DMS79 treated with DMSO at 0.1 percent for 48 hours (cell line): Measurements from ENCODE around the gene TSEN34.

ENCODE experiments used
- DNase-seq: peaks from one replicate; lab custom pipeline; 2025; lab: John Stamatoyannopoulos, UW

The TSEN34 gene

DNA sequence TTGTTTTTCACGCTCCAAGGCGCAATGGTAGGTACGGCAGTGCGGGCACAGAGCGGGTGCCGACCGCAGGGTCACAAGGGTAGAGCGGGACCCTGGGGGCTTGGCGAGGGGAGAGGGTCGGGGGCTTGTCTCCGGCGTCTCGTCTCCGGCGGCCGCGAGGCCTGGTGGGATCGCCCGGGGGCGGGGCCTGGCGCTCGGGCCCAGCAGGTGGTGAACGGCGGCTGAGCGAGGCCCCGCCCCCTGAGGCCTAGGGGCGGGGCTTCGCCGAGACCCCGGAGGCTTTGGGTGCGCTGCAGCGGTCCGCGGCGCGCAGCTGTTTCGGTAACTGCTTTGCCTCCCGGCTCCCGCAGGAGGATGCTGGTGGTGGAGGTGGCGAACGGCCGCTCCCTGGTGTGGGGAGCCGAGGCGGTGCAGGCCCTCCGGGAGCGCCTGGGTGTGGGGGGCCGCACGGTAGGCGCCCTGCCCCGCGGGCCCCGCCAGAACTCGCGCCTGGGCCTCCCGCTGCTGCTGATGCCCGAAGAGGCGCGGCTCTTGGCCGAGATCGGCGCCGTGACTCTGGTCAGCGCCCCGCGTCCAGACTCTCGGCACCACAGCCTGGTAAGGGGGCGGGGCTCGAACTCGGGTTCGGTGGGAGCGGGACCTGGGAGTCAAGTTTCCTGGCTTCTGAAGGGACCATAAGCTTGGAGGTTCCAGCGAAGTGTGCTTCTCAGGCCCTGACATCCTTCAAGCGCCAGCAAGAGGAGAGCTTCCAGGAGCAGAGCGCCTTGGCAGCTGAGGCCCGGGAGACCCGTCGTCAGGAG is at the start of gene TSEN34:
Gene TSEN34 (plus strand): TSS at position 298 of the 800 bp plus-strand sequence. CDS start 57 bp downstream, at position 355.
- DNase-seq: peak; percentile 70

DNA sequence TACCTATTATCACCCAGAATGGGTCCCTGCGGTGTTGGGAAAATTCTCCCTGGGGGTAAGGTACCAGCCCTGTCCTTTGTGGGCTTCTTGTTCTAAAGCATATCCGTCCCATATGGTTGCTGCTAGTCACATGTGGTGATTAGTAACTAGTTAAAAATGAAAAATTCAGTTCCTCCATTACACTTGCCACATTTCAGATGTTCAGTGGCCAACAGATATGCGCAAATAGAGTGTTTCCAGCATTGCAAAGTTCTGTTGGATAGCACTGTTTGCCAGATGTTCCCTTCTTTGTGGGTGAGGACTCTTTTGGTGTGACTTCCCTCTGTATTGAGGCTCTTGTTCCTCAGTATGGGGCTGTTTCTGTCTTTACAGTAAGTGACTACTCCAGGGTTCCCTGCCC is 49.8 kb upstream of the TSEN34 start:
- no peak for DNase-seq

DNA sequence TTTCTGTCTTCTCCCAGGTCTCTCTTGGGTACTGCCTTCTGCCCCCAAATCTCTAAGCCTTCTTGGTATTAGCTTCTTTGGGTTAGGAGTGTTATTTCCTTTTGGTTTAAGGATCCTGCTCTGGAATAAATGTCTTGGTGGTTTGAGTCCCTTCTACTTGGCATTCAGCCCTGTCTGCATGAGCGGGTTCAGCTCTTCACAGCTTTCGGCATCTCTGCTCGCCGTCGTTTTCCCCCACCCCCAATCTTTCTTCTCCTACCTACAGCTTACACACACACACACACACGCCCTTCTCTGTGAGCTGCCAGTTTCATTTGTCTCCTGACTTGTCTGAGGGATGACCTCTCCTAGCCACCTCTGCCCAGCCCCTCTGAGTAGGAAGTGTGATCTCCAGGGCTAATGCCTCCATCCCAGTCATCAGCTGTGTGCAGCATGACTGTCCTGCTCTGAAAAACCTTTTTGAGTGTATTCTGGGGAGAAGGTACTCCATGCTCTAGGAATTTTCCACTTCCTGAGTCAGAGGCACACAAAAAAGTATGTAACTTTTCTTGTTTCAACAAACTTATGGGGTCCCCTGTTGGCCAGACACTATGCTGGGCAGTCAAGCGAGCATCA is 48.8 kb upstream of the TSEN34 start:
- DNase-seq: no peak

DNA sequence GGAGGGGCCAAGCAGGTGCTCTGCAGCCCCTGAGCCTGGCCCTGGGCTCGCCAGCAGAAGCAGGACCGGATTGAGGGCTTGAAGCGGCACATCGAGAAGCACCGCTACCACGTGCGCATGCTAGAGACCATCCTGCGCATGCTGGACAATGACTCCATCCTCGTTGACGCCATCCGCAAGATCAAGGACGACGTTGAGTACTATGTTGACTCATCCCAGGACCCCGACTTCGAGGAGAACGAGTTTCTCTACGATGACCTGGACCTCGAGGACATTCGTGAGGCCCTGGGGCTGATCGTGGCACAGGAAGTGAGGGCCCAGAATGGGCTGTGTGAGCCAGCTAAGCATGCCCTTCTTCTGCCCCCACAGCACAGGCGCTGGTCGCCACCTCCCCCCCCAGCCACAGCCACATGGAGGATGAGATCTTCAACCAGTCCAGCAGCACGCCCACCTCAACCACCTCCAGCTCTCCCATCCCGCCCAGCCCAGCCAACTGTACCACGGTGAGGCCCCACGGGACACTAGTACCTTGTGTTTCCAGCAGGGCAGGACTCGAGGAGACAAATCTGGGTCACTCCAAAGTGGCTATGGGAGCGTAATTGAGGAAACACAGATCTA is 45.5 kb upstream of the TSEN34 start:
- no peak for DNase-seq

DNA sequence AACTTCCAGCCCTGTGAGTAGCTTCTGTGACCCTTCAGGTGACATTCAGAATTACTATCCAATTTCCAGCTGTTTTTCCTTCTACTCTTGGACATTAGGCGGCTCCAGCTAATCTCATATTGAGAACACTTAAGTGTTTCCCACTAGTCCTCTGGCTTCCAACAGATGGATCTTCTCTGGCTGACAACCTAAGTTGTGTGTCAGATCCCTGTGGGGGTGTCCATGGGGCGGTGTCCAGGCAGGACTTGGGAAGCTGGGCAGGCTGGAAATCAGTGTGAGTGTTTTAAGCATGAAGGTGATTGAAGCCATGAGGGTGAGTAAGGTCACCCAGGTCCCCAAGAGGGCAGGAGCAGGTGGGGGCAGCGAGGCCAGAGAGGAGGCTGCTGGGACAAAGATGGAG is 43.4 kb upstream of the TSEN34 start:
- DNase-seq: no peak

DNA sequence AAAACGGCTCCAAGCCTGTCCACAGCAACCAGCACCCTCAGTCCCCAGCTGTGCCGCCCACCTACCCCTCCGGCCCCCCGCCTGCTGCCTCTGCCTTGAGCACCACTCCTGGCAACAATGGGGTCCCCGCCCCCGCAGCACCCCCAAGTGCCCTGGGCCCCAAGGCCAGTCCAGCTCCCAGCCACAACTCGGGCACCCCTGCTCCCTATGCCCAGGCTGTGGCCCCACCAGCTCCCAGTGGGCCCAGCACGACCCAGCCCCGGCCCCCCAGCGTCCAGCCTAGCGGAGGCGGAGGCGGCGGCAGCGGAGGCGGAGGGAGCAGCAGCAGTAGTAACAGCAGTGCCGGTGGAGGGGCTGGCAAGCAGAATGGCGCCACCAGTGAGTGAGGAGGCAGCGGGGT is 43.0 kb upstream of the TSEN34 start:
- DNase-seq: no peak

DNA sequence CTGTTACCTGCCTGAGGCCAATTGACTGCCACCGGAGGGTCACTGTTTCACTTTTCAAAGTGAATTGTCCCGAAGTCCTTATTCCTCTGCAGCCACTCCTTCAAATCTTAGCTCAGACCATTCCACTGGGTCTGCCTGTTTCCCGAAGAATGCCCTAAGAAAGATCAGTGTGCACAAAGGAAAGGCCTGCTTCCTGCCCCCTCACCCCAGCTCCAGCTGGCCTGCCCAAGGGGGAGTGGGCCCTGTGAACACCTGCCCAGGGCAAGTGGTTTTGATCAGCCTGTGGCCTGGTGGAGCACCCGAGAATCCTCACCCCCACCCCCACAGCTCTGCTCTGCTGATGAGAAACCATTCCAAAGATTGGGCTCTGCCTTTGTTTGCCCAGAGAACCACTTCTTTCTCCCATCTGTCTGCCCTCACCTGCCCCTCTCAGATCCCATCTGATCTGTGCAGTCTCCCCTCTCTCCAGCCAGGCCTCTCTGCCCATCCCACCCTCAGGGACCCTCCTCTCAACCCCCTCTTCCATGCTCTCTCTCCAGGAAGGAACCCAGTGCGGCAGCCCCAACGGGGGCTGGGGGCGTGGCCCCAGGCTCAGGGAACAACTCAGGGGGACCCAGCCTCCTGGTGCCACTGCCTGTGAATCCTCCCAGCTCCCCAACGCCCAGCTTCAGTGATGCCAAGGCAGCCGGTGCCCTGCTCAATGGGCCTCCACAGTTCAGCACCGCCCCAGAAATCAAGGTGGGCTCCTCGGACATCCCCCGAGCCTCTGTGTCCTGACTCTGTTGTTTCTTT is 41.9 kb upstream of the TSEN34 start:
- no peak for DNase-seq

DNA sequence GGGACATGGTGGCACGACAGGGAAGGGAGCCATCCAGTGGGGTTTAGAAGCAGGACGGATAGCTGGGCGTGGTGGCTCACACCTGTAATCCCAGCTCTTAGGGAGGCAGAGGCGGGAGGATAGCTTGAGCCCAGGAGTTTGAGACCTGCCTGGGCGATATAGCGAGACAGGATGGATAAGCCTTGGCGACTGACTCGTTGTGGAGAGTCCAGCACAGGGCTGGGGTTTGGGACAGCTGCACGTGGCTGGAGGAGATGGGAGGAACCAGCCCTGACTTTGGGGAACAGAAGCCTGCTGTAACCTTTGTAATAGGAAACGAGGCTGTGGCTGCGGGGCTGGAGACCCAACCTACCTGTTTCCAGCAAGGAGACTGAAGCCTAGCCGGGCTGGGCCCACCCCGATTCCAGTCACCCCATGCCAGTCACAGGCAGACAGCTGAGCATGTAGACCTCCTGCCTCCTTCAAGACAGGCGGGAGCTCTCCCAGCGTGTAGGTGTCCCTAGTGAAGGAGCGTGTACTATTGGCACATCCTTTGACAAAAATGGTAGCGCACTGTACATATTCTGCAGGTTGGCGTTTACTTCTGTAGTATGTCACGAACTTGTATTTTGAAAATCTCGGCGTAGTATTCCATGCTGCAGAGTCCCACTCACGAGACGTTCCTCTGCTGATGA is 39.6 kb upstream of the TSEN34 start:
- no peak for DNase-seq

DNA sequence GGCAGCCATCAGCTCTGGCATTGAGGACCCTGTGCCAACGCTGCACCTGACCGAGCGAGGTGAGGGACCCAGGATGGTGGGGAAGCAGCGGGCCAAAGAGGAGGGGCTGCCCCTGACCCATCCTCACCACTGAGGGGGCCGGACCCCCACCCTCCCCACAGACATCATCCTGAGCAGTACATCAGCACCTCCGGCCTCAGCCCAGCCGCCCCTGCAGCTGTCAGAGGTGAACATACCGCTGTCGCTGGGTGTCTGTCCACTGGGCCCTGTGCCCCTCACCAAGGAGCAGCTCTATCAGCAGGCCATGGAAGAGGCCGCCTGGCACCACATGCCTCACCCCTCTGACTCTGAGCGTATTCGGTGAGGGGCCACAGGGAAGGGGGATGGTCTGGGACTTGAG is 38.8 kb upstream of the TSEN34 start:
- DNase-seq: no peak

DNA sequence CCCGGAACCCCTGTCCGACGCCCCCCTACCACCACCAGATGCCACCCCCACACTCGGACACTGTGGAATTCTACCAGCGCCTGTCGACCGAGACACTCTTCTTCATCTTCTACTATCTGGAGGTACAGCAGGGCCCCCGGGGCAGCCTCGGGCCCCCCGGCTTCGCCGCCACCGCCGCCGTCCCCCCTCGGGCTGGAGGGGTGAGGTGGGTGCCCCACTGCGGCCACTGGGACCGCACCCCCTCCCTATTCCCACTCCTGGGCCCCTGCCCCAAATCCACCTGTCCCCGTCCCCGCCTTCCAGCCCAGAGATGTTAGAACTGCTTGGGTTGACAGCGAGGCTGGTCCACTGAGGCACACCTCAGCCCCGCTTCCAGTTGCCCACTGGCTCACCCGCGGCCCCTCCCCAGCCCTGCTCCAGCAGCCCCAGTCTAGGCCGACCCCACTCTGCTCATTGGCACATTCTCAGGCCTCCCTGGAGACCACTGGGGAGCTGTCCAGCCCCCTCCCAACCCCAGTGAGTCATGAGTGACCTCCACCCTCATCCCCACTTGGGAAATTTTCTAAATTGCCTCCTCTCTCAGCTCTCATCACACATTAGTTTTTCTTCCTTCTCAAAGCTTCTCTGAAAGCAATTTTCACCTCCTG is 38.1 kb upstream of the TSEN34 start:
- DNase-seq: no peak

DNA sequence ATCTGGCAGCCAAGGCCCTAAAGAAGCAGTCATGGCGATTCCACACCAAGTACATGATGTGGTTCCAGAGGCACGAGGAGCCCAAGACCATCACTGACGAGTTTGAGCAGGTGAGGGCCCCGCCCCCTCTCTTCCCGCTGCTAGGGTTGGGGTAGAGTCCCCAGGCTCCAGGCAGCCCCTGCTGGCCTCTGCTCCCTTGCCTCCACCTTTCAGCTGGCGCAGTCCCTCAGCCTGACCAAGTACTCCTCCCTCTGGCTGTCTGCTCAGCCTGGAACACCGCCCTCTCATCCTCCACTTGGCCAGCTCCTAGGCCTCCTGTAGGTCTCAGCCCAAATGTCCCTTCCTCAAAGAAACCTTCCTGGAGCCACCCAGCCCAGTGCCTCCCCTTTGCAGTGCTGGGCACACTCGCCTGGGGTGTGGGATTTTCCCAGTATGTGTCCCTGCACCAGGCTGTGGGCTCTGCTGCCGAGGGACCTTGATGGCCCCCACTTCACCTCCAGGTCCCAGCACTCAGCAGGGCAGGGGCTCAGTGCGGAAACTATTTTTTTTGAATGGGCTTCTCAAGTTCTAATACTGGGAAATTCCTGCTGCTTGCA is 37.3 kb upstream of the TSEN34 start:
- DNase-seq: no peak

DNA sequence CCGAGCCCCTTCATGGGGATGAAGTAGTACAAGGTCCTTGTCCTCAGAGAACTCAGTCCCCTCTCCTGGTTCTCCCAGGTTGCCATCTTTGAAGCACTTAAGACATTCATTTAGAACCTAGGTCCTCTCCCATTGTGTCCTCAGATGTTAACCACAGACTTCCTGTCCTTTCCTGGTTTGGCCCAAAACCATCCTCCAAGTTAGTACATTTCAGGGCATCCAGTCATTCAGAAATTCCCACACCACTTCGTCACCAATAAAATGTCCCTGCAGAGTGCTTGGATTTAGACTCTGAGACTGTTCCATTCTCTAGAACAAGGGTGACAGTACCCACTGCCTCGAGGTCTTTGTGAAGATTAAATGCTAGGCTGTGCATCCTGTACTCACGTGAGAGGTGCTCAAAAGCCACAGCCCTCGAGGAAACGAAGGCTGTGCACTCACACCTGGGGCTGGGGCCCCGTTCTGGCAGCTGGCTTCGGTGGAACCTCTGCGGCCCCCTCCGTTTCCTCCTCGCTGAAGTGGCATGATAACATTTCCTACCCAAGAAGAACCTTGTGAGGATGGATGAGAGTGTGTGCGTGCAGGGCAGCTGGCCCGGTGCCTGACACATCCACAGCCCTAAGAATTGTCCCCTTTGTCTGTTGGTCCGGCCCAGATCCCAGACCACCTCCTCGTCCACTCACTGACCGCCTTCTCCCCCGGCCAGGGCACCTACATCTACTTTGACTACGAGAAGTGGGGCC is 36.3 kb upstream of the TSEN34 start:
- DNase-seq: no peak

DNA sequence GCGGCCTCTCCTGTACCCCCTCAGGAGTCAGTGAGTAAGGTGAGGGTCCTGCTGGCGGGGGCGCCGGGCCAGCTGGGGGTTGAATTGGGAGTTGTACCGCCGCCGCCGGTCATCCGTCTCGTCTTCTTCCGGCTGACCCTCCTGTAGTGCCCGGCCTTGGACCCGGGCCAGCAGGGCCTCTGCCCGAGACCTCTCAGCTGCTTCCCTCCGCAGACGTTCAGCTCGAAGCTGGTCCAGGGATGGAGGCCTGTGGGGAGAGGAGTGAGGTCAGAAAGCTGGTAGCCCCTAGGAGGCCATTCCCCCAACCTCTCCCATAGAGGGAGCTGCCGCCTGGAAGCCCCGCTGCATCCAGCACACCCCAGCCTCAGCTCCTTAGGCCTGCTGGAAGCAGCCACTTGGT is 35.4 kb upstream of the TSEN34 start:
- DNase-seq: no peak

DNA sequence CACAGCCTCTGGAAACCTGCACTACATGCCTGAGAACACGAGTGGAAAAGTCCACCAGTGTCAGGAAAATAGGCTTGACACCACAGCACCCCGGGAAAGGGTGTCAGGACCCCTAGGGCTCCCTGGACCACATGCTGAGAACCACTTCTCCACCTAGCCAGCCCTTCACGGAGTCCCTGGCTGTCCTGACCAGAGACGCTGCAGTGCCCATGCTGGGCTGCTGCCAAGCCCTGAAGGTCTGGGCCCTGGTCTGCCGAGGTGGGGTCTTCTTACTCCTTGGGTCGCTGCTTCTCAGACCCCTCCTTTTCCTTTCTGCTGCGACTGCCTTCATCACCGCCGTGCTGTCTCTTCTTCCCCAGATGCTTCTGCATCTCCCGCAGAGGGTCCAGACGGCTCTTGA is 34.6 kb upstream of the TSEN34 start:
- DNase-seq: no peak

DNA sequence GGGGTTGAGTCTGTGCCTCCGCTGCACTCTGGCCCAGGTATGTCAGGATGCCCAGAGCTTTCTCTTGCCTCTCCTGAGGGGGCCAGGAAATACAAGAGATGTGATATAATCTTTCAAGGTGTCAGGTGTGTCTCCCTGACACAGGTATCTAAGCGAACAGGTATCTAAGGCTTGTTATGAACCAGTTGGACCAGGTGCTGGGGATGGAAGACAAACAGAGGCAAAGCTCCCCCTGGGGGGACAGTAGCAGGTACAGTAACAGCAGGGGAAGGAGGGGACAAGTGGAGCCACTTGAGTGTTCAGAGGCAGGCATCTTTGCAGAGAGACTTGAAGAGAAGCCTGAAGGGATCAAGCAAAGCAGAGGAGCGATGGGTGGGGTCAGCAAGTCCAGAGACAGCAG is 34.2 kb upstream of the TSEN34 start:
- DNase-seq: no peak

DNA sequence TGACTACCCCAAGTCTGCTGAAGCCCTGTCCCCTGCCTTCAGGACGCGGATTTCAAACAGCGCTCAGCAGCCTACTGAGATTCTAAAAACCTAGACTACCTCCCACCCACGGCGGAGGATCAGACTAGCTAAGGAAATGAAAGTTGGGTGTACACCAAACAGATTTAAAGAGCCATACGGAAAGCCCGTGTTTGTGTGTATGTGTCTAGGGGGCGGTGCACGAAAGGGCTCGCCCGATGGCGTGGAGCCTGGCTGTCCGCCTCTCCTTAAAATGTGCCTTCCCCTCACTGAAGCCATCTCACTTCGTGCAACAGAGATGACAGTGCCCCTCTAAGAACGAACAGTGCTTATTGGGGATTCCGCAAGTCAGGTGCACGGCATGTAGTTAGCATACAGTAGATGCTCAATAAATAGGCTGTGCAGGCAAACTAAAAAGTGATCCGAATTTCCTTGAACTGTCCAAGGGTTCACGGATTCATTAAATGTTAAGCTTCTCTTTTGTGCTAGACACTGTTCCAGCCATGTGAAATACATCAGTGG is 32.2 kb upstream of the TSEN34 start:
- no peak for DNase-seq

DNA sequence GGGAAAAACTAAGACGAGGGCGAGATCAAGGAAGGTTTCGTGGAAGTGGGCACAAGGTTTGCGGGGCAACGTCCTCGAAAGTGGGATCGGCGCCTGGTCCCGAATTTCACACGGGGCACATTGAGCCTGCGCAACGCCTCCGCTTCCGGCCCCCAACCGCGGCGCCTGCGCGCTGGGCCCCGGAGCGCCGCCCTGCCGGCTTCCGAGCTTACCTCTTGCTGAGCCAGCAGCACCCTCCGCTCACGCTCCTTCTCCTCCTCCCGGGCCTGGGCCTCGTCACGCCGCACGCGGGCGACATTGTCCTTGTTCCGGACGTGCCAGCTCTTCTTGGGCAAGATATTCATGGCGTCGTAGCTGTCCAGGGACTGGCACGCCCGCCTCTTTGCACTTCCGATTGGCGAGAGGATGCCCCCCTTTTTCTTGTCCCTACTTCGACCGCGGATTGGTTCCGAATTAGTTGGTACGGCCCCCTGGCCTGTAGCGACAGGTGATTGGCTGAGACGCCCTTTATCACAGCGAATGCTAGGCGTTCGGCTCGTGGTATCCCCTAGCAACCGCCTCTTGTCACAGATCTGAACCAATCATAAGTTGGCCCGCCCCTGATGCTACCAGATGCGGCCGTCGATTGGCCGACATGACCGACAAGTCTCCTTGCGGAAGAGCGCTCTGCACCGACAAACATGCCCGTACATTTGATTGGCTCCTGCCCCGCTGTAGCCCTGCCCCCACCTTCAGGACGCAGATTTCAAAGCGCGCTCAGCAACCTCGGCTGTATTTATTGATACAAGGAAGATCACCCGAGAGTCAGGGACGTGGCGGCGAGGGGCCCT is 31.5 kb upstream of the TSEN34 start, which contains the start of gene LENG1:
Gene LENG1 (minus strand): TSS at position 370 of the 830 bp plus-strand sequence. CDS start 26 bp downstream, at position 344.
- peak; percentile 99 for DNase-seq

DNA sequence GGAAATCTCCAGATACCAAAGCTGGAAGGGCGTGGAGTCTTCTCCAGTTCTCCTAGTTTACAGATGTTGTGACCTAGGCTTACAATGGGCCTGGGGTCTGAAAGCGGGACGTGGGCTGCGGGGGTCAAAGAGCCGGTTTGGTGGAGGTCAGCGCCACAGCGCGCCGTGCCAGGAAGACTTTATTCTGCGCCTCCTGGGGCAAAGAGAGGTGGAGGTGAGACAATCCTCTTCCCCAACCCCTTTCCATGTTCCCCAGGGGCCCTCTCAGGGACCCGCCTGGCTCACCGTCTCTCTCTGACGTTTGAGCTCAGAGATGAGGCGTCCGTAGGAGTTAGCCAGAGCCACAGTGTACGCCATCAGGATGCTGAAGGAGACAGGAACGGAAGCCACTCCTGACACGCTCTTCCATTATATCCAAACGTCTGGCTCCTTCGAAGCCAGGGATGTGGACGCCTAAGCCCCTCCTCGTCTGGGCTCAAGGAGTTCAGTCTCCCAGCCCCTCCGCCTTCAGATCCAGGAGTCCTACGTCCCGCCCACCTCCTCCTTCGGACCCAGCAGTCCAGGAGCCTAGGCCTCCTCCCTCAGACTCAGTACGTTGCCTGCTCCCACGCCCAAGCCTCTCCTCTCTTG is 30.8 kb upstream of the TSEN34 start:
- DNase-seq: peak; percentile 76
